ENCODE measurements around the gene NTM.
"Not testable (repeated sequence)": the region's sequence is repeated elsewhere in the genome, so short reads cannot be mapped to it uniquely, and the experiment has no call there.

Gene NTM
- 0 to 0.18 (median 0) reads per million in 4 experiments for total RNA-seq

GRCh38 chr11:131370090-131370751, at the start of gene NTM:
TSS of gene NTM (plus strand) at chr11:131370615.
- DNase-seq: no peak

- DNase-seq: no peak
These were observed 45.4 kb upstream of the NTM start for GRCh38 chr11:131324921-131325570.

GRCh38 chr11:131326829-131327228, 43.6 kb upstream of the NTM start:
- DNase-seq: no peak

- no peak for DNase-seq
These were observed 43.0 kb upstream of the NTM start for GRCh38 chr11:131327421-131327820.

- no peak for DNase-seq
These were observed 41.6 kb upstream of the NTM start for GRCh38 chr11:131328843-131329242.

- no peak for DNase-seq
These were observed 39.4 kb upstream of the NTM start for GRCh38 chr11:131331010-131331409.

GRCh38 chr11:131331546-131331945, 38.9 kb upstream of the NTM start:
- no peak for DNase-seq

- DNase-seq: no peak
These were observed 35.8 kb upstream of the NTM start for GRCh38 chr11:131334601-131335000.

- DNase-seq: not testable (repeated sequence)
These were observed 28.5 kb upstream of the NTM start for GRCh38 chr11:131341900-131342299.

- DNase-seq: not testable (repeated sequence)
These were observed 28.0 kb upstream of the NTM start for GRCh38 chr11:131342442-131342841.

GRCh38 chr11:131345406-131345805, 25.0 kb upstream of the NTM start:
- DNase-seq: no peak

- DNase-seq: no peak
These were observed 20.9 kb upstream of the NTM start for GRCh38 chr11:131349368-131350086.

GRCh38 chr11:131350872-131351271, 19.5 kb upstream of the NTM start:
- DNase-seq: no peak

- DNase-seq: no peak
These were observed 18.6 kb upstream of the NTM start for GRCh38 chr11:131351848-131352247.

GRCh38 chr11:131353766-131354165, 16.6 kb upstream of the NTM start:
- DNase-seq: no peak

GRCh38 chr11:131354251-131354701, 16.1 kb upstream of the NTM start:
- DNase-seq: no peak

GRCh38 chr11:131356206-131356605, 14.2 kb upstream of the NTM start:
- no peak for DNase-seq

GRCh38 chr11:131365329-131365930, 5.0 kb upstream of the NTM start:
- no peak for DNase-seq

- DNase-seq: no peak
These were observed 731 bp downstream of the NTM start for GRCh38 chr11:131370901-131371790.

- DNase-seq: no peak
These were observed 1.3 kb downstream of the NTM start for GRCh38 chr11:131371791-131372104.

GRCh38 chr11:131372234-131372962, 2.0 kb downstream of the NTM start:
- DNase-seq: no peak

All from effector CD8-positive, alpha-beta T cell (primary cell).